Activated T-helper 2 cell treated with anti-CD3 and anti-CD28 coated beads, Interferon-gamma antibody, Interleukin-2, Interleukin-4, amounts not matched to agents 10 μg/mL and 5 μg/mL and 100 μg/mL, durations not matched to agents 14 hours and 24 hours and 36 hours (primary cell): Measurements from ENCODE around the gene COL28A1. TPM values are rescaled to one million over a fixed set of nuclear protein-coding genes. Genes with fewer than 3 reads are reported as not detected.

Experiments used
- DNase-seq: peaks from one replicate; pipeline ENCODE4 v3.0.0; 2021; ENCODE audit warnings: low spot score
- H3K27ac Mint-ChIP-seq: one replicate; pipeline ENCODE4 v1.8.0; 2021; ENCODE audit warnings: mixed read lengths
- H3K27me3 Mint-ChIP-seq: one replicate; pipeline ENCODE4 v1.8.0; 2021; ENCODE audit warnings: low read depth, mixed read lengths
- H3K36me3 Mint-ChIP-seq: one replicate; pipeline ENCODE4 v1.8.0; 2021; ENCODE audit warnings: low read depth, mixed read lengths
- H3K4me1 Mint-ChIP-seq: one replicate; pipeline ENCODE4 v1.8.0; 2021; ENCODE audit warnings: low read depth, mixed read lengths
- H3K4me3 Mint-ChIP-seq: one replicate; pipeline ENCODE4 v1.8.0; 2021; ENCODE audit warnings: low read depth, mild to moderate bottlenecking, moderate library complexity, mixed read lengths
- H3K9me3 Mint-ChIP-seq: one replicate; pipeline ENCODE4 v1.8.0; 2021; ENCODE audit warnings: mixed read lengths
- intact Hi-C: fragments of 100-400 bp; cut with micrococcal nuclease; formaldehyde crosslinking; loops from one replicate; pipeline ENCODE4 v1.15.1; 2023
- total RNA-seq: library from RNA; stranded (reverse); gene quantifications from 2 replicates; pipeline ENCODE4 v1.2.3, GENCODE V29; 2022

Gene COL28A1
- total RNA-seq, 1 donor from 2014 or later, result 0.07 TPM

- DNase-seq, result no peak
- Mint-ChIP-seq H3K4me3 (no peak overlapping the region), H3K27ac (no peak overlapping the region), H3K27me3 (peaks cover 49% of the 10 kb centered on the region), H3K9me3 (peaks cover 22% of the 10 kb centered on the region), H3K4me1 (no peaks in the 10 kb centered on the region), H3K36me3 (no peaks in the 10 kb centered on the region)
- intact Hi-C loops, result no loop called here
These were observed 19.2 kb upstream of the COL28A1 start for GRCh38 chr7:7554649-7555575.

- Mint-ChIP-seq H3K27me3 (peaks cover 48% of the 10 kb centered on the region), H3K9me3 (peaks cover 13% of the 10 kb centered on the region), H3K4me3 (no peak overlapping the region), H3K36me3 (no peaks in the 10 kb centered on the region), H3K27ac (no peak overlapping the region), H3K4me1 (no peaks in the 10 kb centered on the region)
- no peak for DNase-seq
- intact Hi-C loops, result no loop called here
These were observed 18.4 kb upstream of the COL28A1 start for GRCh38 chr7:7554021-7554432.

DNA sequence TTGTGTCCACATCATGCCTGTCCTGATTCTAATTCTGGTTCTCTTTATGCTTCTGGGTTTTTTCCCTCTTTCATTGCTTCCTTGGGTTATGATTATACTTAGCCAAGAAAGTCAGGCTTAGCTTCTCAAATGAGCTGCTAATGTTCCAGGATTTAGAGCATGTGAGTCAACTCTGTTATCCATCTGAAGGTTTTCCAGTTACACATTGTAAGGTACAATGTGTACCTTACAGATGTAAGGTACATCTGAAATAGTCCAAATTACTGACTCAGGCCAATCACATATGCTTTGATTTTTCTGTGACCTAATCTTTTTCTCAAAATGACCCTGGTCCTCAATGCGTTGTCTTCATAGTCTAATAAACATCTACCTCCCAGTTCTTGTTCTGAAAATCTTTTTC, 17.7 kb upstream of the COL28A1 start:
- Mint-ChIP-seq H3K4me3 (no peak overlapping the region), H3K9me3 (peaks cover 7% of the 10 kb centered on the region), H3K4me1 (no peaks in the 10 kb centered on the region), H3K36me3 (no peaks in the 10 kb centered on the region), H3K27me3 (peaks cover 45% of the 10 kb centered on the region), H3K27ac (no peak overlapping the region)
- no peak for DNase-seq
- intact Hi-C loops, result no loop called here

DNA sequence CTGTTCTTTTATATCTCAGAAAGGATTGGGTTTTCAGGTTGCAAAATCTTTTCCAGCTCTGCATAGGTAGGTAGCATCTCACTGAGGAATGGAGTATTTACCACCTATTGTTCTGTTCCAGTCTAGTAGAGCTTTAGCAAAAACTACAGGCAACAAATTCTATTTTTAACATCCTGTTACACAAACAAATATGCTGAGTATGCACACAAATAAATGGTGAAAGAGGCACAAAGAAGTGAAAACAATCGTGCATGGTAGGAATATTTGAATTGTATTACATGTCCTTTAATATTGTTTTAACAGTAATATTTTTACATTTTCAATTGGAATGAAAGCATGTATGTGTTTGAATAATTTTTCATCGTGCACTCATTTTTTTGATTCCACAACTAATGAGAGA, 16.5 kb upstream of the COL28A1 start:
- H3K36me3 Mint-ChIP-seq, result no peaks in the 10 kb centered on the region
- no peak overlapping the region for H3K4me3 Mint-ChIP-seq
- H3K27me3 Mint-ChIP-seq, result peaks cover 46% of the 10 kb centered on the region

GRCh38 chr7:7550663-7551062, 15.0 kb upstream of the COL28A1 start:
- H3K27ac Mint-ChIP-seq, result no peak overlapping the region
- H3K9me3 Mint-ChIP-seq, result no peaks in the 10 kb centered on the region
- no peak for DNase-seq
- H3K4me3 Mint-ChIP-seq, result no peak overlapping the region
- no peaks in the 10 kb centered on the region for H3K4me1 Mint-ChIP-seq
- H3K36me3 Mint-ChIP-seq, result no peaks in the 10 kb centered on the region
- intact Hi-C loops, result no loop called here
- H3K27me3 Mint-ChIP-seq, result peaks cover 40% of the 10 kb centered on the region

More for the DNA sequence above, 16.5 kb upstream of the COL28A1 start:
- DNase-seq, result no peak
- Mint-ChIP-seq H3K27ac (no peak overlapping the region), H3K4me1 (no peaks in the 10 kb centered on the region), H3K9me3 (no peaks in the 10 kb centered on the region)
- intact Hi-C loops, result no loop called here

DNA sequence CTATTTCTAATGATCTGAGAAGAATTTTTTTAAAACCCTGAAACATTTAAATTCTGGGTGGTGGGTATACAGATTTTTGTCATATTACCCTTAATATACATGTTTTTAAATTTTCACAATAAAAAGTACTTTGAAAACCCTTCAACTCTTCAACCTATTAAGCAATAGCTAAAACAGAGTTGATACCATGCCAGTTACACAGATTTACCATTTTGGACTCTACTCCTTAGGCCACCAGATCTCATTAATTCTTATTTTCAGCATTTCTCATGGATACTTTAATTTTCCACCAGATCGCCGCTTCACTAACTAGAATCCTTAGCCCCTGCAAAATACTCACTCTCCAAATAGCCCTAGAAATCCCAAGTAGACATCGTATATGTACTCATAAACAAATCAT, 12.7 kb upstream of the COL28A1 start:
- Mint-ChIP-seq H3K4me3 (no peak overlapping the region), H3K9me3 (no peaks in the 10 kb centered on the region), H3K27me3 (peaks cover 28% of the 10 kb centered on the region), H3K27ac (no peak overlapping the region), H3K4me1 (no peaks in the 10 kb centered on the region), H3K36me3 (no peaks in the 10 kb centered on the region)
- intact Hi-C loops, result no loop called here
- DNase-seq, result no peak

GRCh38 chr7:7542251-7542835, 6.7 kb upstream of the COL28A1 start:
- Mint-ChIP-seq H3K27ac (no peak overlapping the region), H3K4me1 (peaks cover 2% of the 10 kb centered on the region), H3K4me3 (no peak overlapping the region), H3K9me3 (no peaks in the 10 kb centered on the region), H3K36me3 (no peaks in the 10 kb centered on the region), H3K27me3 (peaks cover 23% of the 10 kb centered on the region)
- DNase-seq, result no peak
- intact Hi-C loops, result loop anchor here (5.0 kb wide), 1 partner anchor 575 kb away; no protein-coding TSS in a partner anchor

GRCh38 chr7:7539711-7540110, 4.0 kb upstream of the COL28A1 start:
- no peak for DNase-seq
- intact Hi-C loops, result loop anchor here (2.0 to 5.0 kb wide), 2 partner anchors 437 to 572 kb away; no protein-coding TSS in a partner anchor
- H3K27ac Mint-ChIP-seq, result no peak overlapping the region
- peaks cover 2% of the 10 kb centered on the region for H3K4me1 Mint-ChIP-seq
- H3K27me3 Mint-ChIP-seq, result peaks cover 29% of the 10 kb centered on the region
- no peaks in the 10 kb centered on the region for H3K9me3 Mint-ChIP-seq
- no peaks in the 10 kb centered on the region for H3K36me3 Mint-ChIP-seq
- no peak overlapping the region for H3K4me3 Mint-ChIP-seq

- Mint-ChIP-seq H3K27ac (no peak overlapping the region), H3K4me1 (peaks cover 2% of the 10 kb centered on the region), H3K9me3 (no peaks in the 10 kb centered on the region), H3K4me3 (no peak overlapping the region), H3K27me3 (peaks cover 33% of the 10 kb centered on the region), H3K36me3 (no peaks in the 10 kb centered on the region)
- no peak for DNase-seq
- intact Hi-C loops, result no loop called here
These were observed 3.5 kb upstream of the COL28A1 start for GRCh38 chr7:7539152-7539551.

GRCh38 chr7:7537711-7538110, 2.0 kb upstream of the COL28A1 start:
- intact Hi-C loops, result no loop called here
- Mint-ChIP-seq H3K36me3 (no peaks in the 10 kb centered on the region), H3K27ac (no peak overlapping the region), H3K4me1 (peaks cover 2% of the 10 kb centered on the region), H3K9me3 (no peaks in the 10 kb centered on the region), H3K4me3 (no peak overlapping the region), H3K27me3 (peaks cover 40% of the 10 kb centered on the region)
- DNase-seq, result no peak

GRCh38 chr7:7536396-7537019, 835 bp upstream of the COL28A1 start:
- Mint-ChIP-seq H3K4me1 (peaks cover under 1% of the 10 kb centered on the region), H3K27ac (no peak overlapping the region), H3K4me3 (no peak overlapping the region), H3K27me3 (peaks cover 35% of the 10 kb centered on the region), H3K36me3 (no peaks in the 10 kb centered on the region), H3K9me3 (no peaks in the 10 kb centered on the region)
- intact Hi-C loops, result no loop called here
- DNase-seq, result no peak

GRCh38 chr7:7533831-7534430, 1.7 kb downstream of the COL28A1 start:
- no peak for DNase-seq
- peaks cover 36% of the 10 kb centered on the region for H3K27me3 Mint-ChIP-seq
- no peak overlapping the region for H3K27ac Mint-ChIP-seq
- intact Hi-C loops, result no loop called here
- H3K36me3 Mint-ChIP-seq, result no peaks in the 10 kb centered on the region
- H3K4me3 Mint-ChIP-seq, result no peak overlapping the region
- H3K9me3 Mint-ChIP-seq, result no peaks in the 10 kb centered on the region
- no peaks in the 10 kb centered on the region for H3K4me1 Mint-ChIP-seq
